G401 (cell line): ENCODE results near the gene HOXA4. TPM values are rescaled to one million over a fixed set of nuclear protein-coding genes. Genes with fewer than 3 reads are reported as not detected.

ENCODE experiments used
- DNase-seq: peaks from one replicate; pipeline ENCODE4 v3.0.0-alpha.2; 2015; ENCODE audit warnings: low spot score
- in situ Hi-C: cut with HindIII; loops from 2 replicates; pipeline ENCODE4 v1.10.0; 2016; ENCODE audit warnings: low sequenced_read_pairs, mixed read lengths
- total RNA-seq: library from RNA; depleted of rRNA; stranded (reverse); fragments of >200 nt; shearing (Covaris generic); gene quantifications from 2 replicates; pipeline ENCODE4 v1.2.3, GENCODE V29; 2014

Gene HOXA4
- total RNA-seq, 1 experiment from 2014 or later: not detected

DNA sequence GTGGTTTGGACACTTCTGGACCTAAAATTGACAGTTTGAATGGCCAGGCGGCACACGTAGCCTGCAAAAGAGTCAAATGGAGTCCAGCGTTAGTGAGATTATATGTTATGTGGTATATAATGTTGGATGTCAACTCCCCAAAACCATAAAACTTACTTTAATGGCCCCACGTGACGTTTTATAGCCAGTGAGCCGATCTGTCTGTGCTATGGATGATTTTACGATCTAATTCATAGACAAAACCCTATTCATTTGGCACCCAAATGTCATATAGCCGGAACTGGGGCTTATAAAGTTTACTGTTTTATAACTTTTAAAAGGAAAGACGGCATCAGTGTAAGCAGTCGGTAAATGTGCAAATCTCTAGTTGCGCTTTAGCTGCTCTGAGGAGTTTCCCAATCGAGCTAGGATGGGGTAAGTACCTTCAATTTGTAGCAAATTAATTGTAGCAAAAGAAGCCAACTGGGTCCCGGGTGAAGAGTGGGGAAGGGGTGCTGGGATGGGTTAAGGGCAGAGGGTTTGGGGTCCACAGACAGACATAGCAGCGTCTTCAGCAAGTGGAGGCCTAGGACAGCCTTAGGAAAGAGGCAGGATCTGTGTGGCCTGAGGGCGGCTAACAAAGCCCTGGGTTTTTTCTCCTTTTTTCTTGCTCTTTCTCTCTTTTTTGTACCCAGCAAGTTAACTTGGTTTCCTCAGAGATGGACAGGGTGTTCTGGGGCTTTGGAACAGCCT is 9.7 kb upstream of the HOXA4 start:
- no peak for DNase-seq
- in situ Hi-C loops: no loop called here

DNA sequence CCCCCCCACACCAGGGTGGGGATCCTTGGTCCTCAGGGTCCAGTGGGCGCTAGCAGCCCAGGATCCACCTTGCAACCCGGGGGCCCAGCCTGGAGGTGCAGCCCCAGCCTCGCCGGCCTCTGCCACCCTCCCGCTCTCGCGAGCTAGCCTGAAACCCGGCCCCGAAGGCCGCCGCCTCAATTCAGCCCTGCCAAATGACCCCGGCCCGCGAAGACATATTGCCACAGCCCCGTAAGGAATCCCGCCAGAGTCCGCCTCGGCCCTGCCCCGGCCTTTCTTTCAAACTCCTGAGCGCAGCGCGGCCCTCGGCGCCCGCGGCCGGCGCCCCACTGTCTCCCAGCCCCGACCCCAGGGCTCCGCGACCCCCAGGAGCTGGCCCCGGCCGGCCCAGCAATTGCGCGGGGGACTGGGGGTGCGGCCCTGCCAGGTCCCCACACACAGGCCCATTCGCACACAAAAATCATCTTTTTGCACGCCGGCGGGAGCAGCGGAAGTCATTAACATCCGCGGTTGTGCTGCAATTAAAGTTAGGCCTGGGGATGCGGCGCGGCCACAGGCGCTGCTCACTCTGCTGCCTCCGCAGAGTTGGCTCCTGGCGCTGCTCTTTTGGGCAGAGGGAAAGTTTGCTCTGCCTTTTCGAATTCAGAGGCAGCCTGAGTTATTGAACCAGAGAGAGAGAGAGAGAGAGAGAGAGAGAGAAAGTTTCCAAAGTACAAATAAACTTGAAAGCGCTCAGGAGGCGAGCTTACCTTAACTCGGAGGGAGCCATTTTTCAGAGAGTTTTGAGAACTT is 9.0 kb upstream of the HOXA4 start:
- in situ Hi-C loops: no loop called here
- DNase-seq: no peak

DNA sequence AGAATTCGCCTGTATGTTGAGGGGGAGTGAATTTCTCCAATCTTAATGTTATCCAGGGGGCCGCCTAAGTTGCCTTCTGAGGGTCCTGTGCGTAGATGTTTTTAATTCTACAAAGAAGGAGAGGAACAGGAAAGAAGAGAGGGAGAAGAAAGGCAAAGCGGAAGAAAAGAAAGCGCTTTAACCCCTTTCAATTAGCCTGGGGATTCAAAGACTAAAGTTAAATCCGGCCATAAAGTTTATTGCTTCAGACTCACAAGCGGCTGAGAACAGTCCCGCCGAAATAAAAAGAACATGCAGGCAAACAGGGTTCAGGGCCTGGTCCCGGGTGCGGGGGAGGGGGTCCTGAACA is 8.4 kb upstream of the HOXA4 start:
- in situ Hi-C loops: no loop called here
- no peak for DNase-seq

DNA sequence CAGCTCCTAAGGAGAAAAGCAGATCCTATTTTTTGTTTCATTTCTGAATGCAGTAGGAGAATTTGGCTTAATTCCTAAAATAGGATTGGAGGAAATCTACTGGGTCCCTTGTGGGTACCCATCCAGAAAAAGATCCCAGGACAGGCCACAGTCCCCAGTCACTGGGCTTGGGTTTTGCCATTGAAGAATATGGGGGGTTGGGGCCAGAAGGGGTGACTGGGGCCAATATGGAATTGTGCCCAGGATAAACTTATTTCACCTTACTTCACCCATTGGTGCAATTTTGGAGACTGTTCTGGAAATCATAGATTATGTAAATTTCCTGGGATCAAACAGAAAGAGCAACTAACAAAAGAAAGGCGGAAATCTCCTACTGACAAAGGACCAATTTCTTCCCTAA is 7.9 kb upstream of the HOXA4 start:
- no peak for DNase-seq
- in situ Hi-C loops: no loop called here

DNA sequence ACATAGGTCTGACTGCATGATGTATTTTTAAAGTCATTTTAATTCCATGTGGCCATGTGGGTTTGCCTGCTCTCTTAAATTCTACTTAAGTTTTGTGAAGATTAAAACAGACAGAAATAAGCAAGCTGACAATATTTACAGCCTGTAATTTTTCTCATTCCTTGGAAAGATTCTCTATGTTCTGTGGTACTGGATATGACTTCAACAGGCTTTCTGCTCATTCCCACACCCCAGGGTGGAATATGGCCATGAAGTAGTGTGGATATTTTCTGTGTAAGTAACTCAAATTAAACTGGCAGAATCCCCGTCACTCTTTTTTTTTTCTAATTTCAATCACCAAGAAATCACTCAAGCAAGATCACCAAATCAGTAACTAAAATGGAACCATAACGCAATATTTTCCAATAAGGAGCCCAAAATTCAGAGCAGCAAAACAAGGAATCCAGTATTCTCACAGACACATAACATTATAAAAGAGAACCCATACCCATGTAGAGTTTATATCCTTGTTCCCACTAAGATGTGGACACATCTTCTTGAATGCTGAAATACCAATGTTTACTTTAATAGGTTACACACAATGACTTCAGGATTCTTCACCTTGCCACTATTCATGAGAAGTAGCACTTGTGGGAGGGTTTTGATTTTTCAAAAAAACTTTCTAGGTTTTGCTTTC is 7.2 kb upstream of the HOXA4 start:
- in situ Hi-C loops: no loop called here
- DNase-seq: no peak

DNA sequence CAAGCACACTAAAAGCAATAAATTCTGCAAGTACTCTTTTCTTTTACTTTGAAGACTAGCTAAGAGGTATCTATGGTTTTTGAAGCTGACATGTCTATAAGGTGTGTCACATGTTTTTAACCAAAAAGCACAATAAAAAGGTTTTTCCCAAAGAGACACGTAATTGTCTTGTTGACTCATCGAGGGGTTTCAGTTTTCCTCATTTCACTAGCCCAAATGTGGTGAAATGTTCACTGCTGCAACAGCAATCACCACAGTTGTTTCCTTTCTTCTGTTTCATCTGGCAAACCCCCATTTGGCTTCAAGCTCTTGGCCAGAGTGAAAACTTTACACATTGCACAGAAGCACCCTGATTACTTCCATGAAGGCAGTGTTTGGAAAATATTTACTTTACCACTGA is 3.8 kb upstream of the HOXA4 start:
- in situ Hi-C loops: no loop called here
- DNase-seq: no peak

DNA sequence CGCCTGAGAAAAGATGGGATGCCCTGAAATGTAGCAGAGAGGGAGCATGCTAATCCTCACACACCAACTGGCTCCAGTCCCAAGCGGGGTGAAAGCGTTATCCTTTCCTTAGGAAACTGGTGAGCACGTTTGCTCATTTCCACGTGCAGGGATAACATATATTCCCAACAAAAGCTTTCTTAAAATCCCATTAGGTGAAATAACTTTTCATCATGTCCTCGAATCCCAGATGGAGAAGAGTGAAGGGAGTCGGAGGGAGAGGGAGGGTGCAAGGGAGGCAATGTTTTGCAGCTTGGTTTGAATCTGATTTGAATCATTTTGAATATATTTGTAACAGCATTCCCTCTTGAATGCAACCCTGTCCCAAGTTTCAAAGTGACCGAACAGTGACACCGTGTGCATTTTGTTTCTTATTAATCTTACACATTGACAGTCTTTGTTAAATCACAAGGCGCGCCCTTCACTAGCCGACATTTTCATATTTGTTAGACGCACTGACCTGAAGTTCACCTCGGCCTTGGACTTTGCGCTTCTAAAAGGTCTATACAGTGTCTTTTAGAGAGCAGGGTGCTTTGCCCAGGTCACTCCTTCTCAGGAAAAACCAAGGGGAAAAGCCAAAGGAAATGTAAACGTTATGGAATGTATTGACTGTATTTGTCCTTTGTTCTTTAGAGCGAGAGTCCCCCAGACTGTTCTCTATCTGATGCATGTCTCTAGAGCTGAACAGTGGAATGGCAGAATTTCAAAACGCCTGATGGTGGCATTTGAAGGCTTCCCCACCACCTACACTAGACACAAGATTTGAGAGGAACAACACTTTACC is 3.1 kb upstream of the HOXA4 start:
- no peak for DNase-seq
- in situ Hi-C loops: no loop called here

DNA sequence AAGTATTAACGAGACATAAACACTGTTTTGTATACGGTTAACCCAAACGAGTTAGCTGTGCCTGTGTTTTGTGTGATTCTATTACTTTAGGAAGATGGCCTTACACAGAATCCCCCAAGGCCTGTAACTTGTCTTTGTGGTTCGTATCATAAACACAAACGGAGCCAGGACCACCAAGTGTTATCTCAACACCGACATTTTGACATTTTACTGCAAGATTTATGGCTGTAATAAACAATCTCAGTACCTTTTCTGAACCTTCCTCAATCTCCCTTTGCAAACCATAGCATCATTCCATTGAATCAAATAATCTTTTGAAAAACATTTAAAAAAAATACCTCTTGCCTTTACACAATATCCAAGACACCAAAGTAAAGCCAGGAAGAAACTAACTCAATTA is 2.4 kb upstream of the HOXA4 start:
- DNase-seq: no peak
- in situ Hi-C loops: no loop called here

DNA sequence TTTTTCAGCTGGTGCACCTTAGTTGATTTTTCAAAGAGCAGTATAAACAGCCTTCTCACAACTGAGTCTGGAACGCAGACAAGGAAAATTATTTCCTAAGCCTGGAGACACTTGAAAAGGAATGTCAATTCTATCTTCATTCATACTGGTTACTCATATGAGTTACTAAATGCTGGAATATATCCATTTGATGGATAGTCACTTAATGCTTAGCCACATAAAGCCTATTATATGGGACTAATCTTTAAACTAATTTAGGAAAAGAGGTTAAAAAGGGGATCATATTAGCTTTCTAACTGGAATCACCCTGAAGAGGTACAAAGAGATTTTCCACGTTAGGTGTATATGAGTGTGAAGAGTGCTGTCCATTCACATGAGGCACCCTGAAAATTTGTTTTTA is 1.7 kb upstream of the HOXA4 start:
- in situ Hi-C loops: no loop called here
- DNase-seq: no peak

DNA sequence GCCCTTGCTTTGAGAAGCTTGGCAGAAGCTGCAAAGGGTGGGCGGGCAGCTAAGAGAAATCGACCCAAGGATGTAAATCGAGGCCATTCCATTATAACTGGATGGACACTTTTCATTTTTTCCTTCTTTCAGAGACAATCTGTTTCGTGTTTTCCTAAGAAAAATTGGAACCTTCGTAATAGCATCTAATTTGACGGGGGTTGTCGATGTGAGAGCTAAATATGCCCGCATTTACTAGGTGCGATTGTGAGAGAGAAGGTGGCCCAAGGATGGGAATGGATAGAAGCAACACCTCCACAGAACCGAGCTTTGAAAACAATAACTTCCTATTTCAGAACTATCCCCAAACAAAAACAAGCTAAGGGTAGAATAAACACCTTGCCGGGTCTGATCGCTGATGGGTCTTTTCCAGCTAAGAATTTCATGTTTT is 848 bp upstream of the HOXA4 start:
- in situ Hi-C loops: no loop called here
- no peak for DNase-seq

DNA sequence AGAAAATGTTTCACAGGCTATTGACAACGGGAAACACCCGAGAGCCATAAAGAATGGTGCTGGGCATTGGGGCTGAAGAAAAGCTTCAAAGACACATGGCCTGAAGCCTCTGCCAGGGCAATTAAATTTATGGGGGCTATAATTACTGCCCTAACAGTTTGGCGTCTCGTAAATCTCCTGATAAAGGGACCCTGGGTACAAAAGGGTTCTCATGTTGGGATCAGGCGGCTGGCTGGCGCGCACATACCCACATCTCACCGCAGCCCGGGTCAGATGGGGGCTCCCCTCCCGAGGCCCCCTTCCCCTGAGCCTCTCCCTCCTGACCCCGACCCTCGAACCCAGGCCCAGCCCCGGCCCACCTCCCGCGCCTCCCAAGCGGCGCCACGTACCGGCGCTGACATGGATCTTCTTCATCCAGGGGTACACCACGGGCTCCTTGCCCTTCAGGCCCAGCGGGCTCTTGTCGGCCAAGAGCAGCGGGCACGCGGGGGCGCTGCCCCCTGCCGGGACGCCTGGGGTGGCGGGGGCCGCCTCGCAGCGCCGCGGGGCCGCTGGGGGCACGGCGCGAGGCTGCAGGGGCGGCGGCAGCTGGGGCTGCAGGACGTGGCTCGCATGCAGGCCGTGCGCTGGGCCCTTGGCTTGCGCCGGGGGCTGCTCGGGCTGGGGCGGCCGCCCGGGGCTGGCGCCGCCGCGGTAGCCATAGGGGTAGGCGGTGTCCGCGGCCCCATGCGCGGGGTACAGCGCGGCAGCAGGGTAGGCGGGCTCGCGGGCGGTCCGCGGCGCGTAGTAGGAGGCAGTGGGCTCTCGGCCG is 623 bp downstream of the HOXA4 start:
- DNase-seq: no peak
- in situ Hi-C loops: loop anchor here (5.0 kb wide), 1 partner anchor 32 kb away; no protein-coding TSS in a partner anchor

DNA sequence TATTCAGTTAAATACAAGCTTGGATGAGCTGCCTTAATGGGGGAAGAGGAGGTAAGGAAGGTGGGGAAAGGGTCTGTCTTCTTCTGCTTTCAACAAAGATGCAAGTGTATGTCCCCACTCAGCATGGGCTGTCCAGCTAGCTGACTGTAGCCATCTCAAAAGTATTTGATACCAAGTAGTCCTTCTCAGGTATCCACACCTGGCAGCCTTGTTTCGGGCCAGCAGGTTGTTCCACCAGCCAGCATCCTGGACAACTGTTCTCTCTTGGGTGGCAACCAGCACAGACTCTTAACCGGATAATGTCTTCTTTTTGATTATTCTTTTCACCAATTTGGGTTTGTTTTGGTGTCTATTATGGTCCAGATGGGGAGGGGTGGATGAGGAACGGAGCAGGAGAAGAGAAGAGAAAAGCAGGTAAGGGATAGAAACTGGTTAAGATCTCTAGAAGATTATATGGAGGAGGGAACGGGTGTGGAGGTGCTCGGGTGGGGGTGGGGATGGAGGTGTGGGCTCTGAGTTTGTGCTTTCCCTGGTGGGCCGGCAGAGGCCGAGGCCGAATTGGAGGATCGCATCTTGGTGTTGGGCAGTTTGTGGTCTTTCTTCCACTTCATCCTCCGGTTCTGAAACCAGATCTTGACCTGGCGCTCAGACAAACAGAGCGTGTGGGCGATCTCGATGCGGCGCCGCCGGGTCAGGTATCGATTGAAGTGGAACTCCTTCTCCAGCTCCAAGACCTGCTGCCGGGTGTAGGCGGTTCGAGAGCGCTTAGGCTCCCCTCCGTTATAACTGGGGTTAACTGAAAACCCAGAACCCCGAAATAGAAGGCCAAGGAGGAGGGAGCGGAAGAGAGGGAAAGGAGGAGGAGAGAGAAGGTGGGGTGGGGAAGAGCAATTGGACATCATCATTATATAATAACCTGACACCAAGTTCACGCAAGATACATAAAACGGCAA is 1.5 kb downstream of the HOXA4 start:
- in situ Hi-C loops: loop anchor here (5.0 kb wide), 1 partner anchor 33 kb away; no protein-coding TSS in a partner anchor
- DNase-seq: no peak

DNA sequence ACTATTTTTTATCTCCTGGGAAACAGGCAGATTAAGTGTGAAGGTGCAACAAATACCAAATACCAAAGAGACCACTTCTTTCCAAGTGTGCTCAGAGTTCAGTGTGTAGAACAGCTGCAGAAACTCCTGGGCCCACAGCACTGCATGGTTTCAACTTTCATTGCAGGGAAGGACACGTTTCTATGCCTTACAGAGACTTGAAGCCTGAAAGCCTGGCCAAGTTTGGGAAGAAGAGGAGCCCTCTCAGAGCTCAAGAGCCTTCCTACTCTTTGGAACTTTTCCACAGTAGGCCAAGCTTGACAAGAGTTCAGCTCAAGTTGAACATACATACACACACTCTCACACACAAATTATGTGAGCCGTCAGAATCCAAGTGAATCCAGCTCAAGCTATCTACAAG is 2.5 kb downstream of the HOXA4 start:
- in situ Hi-C loops: loop anchor here (5.0 kb wide), 1 partner anchor 34 kb away; no protein-coding TSS in a partner anchor

DNA sequence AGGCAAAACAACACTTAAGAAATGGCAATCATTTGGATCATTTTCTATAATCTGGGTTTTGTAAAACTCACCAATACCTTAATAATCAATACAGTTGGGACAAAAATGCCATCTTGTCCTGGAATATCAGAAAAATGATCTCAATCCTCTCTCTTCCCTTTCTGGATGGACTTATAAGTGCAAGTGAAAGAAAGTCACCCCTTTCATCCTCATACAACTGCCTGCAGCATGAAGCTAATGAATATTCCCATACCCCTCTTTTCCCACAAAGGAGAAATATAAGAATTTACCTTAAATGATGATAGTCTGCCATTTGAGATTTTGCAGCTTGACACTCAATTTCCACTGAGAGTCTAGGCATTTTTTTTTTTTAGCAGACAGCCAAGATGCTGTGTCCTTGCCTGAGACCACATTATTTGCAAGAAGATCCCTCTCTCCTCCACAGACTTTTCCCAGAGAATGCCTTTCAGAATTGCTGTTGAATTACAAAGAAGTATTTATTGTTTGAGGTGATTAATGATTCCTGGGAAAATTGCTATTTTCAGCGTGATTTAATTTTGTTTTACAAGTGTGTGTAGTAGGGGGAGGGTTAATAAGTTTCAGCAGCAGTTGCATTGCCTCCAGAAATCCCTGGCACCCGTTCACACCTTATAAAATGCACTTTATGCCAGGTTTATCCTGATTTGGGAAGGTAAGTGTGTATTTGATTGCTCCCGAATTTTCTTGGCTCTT is 3.8 kb downstream of the HOXA4 start:
- in situ Hi-C loops: loop anchor here (5.0 kb wide), 1 partner anchor 36 kb away; no protein-coding TSS in a partner anchor
- DNase-seq: no peak

More for the DNA sequence above, 2.5 kb downstream of the HOXA4 start:
- DNase-seq: no peak

DNA sequence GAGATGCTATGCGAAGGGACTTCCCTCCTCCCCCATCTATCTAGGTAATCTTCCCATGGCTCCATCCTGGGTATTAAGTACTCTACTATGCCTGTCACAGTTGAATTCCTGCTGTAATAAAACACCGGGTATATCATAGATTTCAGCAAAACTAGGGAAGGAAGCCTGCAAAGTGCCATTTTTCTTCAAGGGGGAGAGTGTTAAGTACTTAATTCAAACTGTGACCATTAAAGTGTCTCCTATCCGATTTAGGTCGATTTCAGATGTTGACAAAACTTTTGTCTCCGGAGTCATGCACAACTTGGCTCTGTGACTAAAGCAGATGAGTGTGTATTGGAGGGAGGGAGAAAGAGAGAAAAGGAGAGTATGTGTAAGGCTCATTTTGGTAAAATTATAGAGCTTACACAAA is 4.6 kb downstream of the HOXA4 start:
- in situ Hi-C loops: loop anchor here (5.0 kb wide), 1 partner anchor 36 kb away; no protein-coding TSS in a partner anchor
- no peak for DNase-seq

DNA sequence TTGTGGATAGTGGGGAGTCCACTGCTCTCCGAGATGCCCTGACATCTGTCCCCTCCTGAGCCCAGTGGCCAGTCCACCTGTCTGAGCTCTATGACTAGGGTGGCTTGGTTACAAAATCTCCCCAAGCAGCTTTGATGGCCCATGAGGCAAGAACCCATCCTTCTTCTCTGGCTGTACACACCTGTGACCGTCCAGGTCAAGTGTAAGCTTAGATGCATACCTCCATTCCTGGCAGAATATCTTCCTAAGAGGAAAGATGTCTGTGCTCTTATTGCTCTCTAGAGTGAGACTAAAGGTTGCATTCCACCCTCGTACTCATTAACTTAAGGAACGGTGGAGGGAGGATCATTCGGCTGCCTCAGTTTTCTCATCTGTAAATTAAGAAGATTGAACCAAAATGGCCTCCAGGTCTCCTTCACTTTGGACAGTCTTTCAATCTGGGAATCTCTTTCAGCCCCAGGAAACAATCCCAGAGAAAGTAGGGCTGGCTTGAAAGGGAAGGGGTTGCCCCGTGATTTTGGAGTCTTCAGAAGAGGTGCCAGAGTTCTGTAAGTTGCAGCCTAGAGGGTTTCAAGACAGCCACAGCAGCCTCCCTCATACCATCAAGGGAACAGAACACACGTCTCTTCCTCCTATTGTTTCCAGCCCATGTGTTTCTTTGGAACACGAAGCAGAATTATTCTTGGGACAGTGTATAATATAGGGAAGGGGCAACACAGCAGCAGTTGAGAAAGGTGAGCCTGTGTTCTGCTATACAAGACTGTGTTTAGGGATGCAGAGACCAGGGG is 5.5 kb downstream of the HOXA4 start:
- in situ Hi-C loops: loop anchor here (5.0 kb wide), 1 partner anchor 37 kb away; no protein-coding TSS in a partner anchor
- no peak for DNase-seq
